Raji (cell line): ENCODE data around the gene SAE1.
A peak's percentile ranks its signal among the peaks of the same experiment; 100 is the strongest.

ENCODE experiments used
- POLR2A ChIP-seq: IDR thresholded peaks from 2 replicates; pipeline ENCODE4 v1.6.1; 2011; ENCODE audit warnings: low read depth, low read length, control low read depth; ENCODE audit not compliant: insufficient read depth

The SAE1 gene

GRCh38 chr19:47130589-47131227 lies at the start of gene SAE1:
SAE1 (plus strand) TSS chr19:47130835; CDS start chr19:47130931, 96 bp downstream.
- TF ChIP-seq POLR2A = peak; percentile 87

- no peak for TF ChIP-seq POLR2A
Observed at GRCh38 chr19:47081095-47081494, 49.5 kb upstream of the SAE1 start.

- TF ChIP-seq POLR2A = no peak
Observed at GRCh38 chr19:47082493-47082892, 48.1 kb upstream of the SAE1 start.

DNA sequence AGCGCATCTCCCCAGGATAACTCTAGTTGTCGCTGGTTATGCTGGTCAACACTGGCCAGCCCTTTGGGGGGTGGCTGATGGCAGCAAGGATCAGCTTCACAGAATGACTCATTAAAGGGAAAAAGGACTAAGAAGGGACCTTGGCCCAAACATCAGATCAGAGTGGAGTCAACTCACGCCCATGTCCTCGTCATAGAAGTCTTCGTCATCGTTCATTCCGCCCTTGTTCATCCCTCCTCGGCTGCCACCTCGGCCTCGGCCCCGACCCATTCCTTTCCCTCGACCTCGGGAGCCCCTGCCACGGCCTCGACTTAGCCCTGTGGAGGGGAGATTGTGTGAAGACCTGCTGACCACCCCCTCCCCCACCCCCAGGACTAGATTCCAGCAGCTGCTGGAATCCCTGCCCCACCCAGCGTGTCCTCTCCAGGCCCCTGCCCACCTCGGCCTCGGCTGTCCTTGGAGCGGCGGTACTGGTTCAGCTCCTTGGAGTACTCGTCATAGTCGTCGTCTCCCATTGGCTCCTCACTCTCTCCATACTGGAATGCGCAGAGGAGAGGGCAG lies 45.7 kb upstream of the SAE1 start:
- TF ChIP-seq POLR2A = no peak

DNA sequence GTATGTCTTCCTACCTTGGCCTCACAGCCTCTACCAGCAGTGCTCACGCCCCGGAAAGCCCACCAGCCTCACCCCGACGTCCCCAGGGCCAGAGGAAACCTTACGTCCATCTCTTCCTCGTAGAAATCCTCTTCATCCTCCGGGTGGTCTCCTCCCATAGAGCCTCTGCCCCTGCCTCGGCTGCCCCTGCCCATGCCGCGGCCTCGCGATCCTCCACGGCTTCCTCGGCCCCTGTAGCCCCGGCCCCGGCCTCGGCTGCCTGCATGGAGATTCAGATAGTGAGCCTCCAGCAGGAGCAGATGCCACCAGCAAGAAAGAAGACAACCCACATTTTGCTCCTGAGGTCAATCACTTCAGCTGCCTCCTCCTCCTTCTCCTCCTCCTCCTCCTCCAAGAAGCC lies 44.4 kb upstream of the SAE1 start:
- TF ChIP-seq POLR2A = no peak

DNA sequence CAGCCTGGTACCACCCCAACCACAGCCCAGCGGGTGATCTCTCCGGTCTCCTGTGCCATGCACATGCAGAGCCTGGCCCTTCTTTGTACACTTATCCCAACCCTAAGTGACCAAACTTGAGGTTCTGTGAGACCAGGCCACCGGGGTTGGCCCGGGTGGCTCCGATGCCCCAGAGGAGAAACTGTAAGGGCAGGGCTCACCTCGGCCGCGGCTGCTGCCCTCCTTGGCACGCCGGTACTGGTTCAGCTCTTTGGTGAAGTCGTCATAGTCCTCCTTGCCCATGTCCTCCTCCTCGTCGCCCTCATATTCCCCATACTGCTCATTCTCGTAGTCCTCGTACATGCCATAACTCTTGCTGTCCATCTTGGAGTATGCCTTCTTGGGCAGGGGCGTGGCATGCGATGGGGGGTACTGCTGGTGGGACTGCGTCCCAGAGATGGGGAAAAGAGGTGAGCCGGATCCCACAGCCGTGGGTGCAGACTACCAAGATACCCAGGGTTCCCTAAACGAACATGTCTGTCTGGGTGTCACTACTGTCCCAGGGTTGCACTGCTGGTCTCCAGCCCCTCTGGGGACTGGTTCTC lies 40.8 kb upstream of the SAE1 start:
- TF ChIP-seq POLR2A = no peak

GRCh38 chr19:47093254-47093653 lies 37.4 kb upstream of the SAE1 start:
- TF ChIP-seq POLR2A = no peak

- TF ChIP-seq POLR2A = no peak
Observed at GRCh38 chr19:47093841-47094240, 36.8 kb upstream of the SAE1 start.

GRCh38 chr19:47094557-47095475 lies 35.8 kb upstream of the SAE1 start:
- no peak for TF ChIP-seq POLR2A

GRCh38 chr19:47095476-47096099 lies 35.0 kb upstream of the SAE1 start:
- no peak for TF ChIP-seq POLR2A

GRCh38 chr19:47096100-47096704 lies 34.4 kb upstream of the SAE1 start:
- TF ChIP-seq POLR2A = no peak

DNA sequence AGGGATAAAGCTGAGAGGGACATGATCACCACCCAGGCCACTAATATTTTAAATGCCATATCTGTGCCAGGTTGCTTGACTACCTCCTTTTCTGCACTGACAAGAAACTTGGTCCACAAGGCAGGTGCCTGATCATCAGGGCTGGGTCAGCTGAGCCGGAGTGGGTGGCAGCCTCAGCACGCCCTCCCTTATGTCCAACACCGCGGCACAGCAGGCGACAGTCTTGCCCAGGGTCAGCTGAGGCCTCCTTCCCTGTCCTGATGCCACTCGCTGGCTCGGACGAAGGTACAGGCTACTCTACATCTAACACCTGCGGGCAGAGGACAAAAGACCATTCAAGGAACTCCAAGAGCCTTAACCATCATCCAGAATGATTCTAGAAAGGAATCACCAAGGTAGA lies 33.9 kb upstream of the SAE1 start:
- no peak for TF ChIP-seq POLR2A

- no peak for TF ChIP-seq POLR2A
Observed at GRCh38 chr19:47097396-47098201, 33.0 kb upstream of the SAE1 start.

- TF ChIP-seq POLR2A = no peak
Observed at GRCh38 chr19:47098608-47099007, 32.0 kb upstream of the SAE1 start.
